Endometrial microvascular endothelial cells (primary cell): ENCODE data around the gene VWC2L. TPM values are rescaled to one million over a fixed set of nuclear protein-coding genes. Genes with fewer than 3 reads are reported as not detected.

Experiments
- in situ Hi-C: cut with HindIII; loops from 2 replicates; pipeline ENCODE4 v1.10.0; 2017; ENCODE audit warnings: low sequenced_read_pairs, low pct_unique_long_range_greater_than_20kb; ENCODE audit errors: inconsistent ontology term
- total RNA-seq: library from RNA; depleted of rRNA; stranded (reverse); fragments of >200 nt; gene quantifications from one replicate; pipeline ENCODE4 v1.2.3, GENCODE V29; 2015; ENCODE audit errors: inconsistent ontology term

VWC2L gene
- total RNA-seq, 1 donor from 2014 or later: not detected

- in situ Hi-C loops: no loop called here
Measured at GRCh38 chr2:214519258-214519818, 108.5 kb downstream of the VWC2L start.

- in situ Hi-C loops: no loop called here
Measured at GRCh38 chr2:214529021-214529420, 118.2 kb downstream of the VWC2L start.

DNA sequence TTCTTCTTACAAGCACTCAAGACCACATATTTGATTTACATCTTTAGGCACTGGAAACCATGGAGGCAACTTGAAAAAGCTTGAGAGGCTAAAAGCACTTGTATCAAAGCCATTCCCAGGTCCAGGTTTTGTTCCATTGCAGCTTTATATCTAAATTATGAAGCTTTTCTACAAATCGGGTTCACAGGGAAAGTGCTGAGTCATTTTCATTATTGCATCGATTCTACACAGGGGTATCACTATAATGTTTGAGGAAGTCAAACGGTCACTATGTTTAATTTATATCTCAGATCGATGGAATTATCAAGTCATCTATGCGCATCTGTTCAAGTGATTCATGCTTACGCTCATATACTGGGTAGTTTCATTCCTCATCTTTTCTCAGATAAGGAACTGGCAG is 118.7 kb downstream of the VWC2L start:
- in situ Hi-C loops: no loop called here

- in situ Hi-C loops: no loop called here
Measured at GRCh38 chr2:214533541-214533940, 122.7 kb downstream of the VWC2L start.

DNA sequence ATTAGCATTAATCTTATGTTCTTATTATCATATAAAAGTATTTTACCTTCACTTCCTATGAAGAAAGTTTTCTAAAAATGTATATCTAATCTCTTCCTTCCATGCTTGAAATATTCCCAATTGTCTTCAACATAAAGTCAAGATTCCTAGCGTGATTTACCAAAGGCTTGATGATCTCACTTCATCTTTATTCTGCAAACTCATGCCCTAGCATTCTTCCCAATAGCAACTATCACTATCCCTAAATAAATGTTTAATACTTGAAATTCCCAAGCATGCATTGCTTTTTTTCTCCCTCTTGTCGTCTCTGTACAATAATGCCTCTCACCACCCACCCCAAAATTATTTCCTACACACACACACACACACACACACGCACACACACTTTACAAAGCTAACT is 125.8 kb downstream of the VWC2L start:
- in situ Hi-C loops: no loop called here

- in situ Hi-C loops: no loop called here
Measured at GRCh38 chr2:214537929-214538328, 127.1 kb downstream of the VWC2L start.

DNA sequence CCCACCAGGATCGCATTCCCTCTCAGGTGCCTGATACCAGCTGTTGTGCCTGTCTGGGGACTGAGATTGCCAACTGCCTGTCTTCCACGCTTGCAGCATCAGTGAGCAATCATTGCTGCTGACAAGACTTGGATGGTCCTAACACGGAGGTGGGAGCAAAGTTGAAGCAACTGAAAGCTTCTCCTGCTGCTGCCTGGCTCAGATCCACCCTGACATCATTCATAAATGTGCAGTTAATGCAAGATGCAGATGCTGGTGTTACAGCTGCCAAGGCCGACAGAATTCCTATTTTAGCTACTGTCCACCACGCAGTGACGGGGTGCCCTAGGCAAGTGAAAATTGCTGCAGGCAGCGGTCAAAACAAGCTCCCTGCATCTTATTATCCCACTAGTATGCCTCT is 131.4 kb downstream of the VWC2L start:
- in situ Hi-C loops: no loop called here

DNA sequence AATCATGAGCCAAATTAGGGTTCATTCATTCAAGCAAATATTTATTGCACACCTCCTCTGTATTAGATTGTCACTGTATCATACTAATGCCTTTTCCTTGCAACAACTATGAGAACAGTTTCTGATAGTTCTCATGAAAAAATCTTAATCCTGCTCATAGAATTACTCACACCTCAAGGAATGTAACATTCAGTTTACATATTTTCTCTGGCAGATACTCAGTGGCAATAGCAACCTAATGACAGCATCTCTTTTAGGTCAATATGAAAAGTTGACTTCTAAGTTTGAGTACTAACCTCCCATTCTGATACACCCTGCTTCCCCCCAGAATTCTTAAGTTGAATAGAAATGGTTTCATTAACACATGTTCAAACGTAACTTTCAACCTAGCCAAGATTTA is 132.0 kb downstream of the VWC2L start:
- in situ Hi-C loops: no loop called here

- in situ Hi-C loops: no loop called here
Measured at GRCh38 chr2:214543386-214543955, 132.6 kb downstream of the VWC2L start.

- in situ Hi-C loops: no loop called here
Measured at GRCh38 chr2:214545898-214546542, 135.2 kb downstream of the VWC2L start.

DNA sequence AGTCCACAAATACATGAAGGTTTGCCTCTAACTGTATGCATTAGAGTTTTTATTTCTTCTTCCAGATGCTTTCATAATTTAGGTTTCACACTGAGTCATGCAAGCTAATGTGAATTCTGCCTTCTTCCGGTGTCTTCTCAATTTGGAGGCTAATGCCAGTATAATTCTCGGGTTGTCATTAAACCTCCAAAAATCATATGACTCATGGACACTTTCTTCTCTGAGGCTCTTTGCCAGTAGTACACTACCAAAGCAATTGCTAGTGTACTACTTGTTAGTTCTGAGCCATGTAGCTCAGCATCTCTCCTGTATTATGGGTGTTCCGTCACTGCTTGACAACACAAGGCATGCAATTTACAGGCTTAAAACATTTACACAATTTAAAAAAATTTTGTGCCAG is 137.1 kb downstream of the VWC2L start:
- in situ Hi-C loops: no loop called here

- in situ Hi-C loops: no loop called here
Measured at GRCh38 chr2:214549946-214550345, 139.1 kb downstream of the VWC2L start.

DNA sequence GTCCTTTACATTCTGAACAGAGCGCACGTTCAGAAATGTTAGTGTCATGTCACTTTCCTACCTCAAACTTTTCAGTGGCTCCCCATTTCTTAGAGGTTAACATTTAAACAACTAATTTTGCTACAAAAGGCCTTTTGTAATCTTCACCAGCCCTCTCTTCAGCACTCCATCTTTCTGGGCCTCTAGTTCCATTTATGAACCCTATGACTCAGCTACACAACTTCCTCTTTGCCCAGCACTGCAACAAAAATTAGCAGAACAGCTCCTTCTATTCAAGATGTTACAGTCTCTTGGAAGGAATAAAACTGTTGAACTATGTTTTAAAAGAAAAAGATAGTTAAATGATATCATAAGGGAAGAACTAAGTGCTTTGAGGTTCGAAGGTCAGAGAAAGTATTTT is 139.9 kb downstream of the VWC2L start:
- in situ Hi-C loops: no loop called here

DNA sequence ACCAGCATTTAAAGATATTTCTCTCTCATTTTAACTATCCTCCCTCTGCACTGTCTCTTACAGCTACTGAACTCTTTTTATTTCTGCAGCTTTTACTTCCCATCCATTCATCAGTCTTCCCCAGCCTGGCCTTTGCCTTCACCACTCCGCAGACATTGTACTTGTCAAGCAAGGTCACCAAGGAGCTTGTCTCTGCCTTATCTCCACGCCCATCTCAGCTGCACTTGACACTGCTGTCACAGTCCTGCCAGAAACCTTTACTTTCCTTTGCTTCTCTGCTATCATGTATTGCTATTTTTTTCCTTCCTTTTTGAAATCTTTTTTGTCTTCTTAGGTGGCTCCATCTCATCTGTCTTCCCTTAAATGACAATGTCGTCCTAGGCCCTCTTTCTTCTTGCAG is 147.0 kb downstream of the VWC2L start:
- in situ Hi-C loops: no loop called here

DNA sequence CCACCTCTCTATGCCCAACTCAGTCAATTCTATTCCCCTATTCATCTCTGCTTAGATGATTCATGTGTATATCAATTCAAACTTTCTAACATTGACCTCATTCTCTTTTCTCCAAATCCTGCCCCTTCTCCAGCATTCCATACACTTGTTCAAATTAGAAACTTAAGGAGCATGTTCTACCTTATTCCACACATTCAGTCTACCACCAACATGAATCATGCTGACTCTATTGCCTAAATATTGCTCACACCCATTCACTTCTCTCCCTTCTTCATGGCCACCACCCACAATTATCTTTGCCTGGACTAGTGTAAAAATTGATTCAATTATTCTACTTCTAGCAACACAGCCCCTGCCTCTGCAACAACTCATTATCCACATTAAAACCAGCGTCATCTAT is 147.5 kb downstream of the VWC2L start:
- in situ Hi-C loops: no loop called here

DNA sequence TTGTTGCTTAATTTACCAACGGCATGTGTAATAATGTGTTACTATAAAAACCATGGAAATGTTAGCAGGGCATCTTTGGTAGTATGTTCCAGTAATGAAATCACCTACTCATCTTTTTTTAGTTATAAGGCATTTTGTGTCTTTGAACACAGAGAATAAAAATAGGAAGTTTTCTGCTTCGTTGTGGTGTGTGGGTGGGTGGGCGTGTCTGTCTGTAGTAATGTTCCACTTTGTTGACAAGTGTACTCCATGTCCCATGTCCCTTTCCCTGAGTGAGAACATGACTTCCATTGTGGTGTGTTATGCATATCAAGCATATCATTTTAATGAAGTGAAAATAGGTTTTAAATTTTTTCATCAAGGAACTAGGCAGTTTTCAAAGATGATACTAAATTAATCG is 149.3 kb downstream of the VWC2L start:
- in situ Hi-C loops: no loop called here

DNA sequence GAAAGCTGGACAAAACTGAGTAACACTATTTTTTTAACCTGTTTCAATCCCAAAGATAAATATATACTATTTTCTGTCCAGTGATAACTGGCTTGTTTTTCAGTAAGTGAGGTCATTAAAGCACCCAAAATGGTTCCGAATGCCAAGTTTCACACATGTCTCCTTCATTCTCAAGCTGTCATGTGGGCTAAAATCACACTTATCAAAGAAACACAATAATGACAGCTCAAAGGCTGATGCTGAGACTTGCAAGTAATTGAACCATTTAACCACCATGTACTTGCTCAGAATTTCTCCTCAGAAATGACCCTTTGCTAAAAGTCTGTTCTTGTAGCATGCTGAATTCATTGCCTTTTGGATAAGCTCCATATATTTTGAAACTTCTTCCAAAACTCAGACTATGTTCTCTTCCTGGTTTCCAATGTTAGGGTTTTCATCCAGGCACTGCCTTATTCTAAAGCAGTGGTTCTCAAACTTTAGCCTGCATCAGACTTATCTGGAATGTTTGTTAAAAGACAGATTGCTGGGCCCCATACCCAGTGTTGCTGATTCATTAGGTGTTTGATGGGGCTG is 149.8 kb downstream of the VWC2L start:
- in situ Hi-C loops: no loop called here

DNA sequence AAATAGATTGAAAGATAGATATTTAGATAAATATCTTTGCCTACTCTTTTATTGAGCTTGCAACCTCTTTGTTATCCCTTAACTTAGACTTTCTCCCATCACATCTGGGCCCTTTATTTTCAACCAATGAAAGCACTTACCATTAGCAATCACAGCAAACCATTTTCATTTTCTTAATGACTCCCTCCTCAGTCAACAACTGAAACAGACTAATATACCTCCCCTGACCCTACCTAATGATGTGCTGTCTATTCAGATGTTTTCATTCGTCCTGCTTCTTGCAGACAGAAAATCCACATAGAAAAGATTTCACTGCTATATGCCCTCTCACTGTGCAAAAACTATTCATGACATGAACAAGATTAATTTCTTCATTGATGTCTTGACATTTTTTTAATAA is 154.4 kb downstream of the VWC2L start:
- in situ Hi-C loops: no loop called here

- in situ Hi-C loops: no loop called here
Measured at GRCh38 chr2:214566457-214566856, 155.6 kb downstream of the VWC2L start.

- in situ Hi-C loops: no loop called here
Measured at GRCh38 chr2:214569419-214570035, 158.7 kb downstream of the VWC2L start.
